NCI-H748 treated with DMSO at 0.1 percent for 48 hours (cell line): ENCODE measurements around the gene MAPRE2.
"Not testable (repeated sequence)": the region's sequence is repeated elsewhere in the genome, so short reads cannot be mapped to it uniquely, and the experiment has no call there.

Experiments
- DNase-seq: peaks from one replicate; lab custom pipeline; 2025; lab: John Stamatoyannopoulos, UW

The MAPRE2 gene

GRCh38 chr18:35153609-35154272 is 112.5 kb downstream of the MAPRE2 start:
- DNase-seq = no peak

- no peak for DNase-seq
Observed at GRCh38 chr18:35155398-35156117, 114.3 kb downstream of the MAPRE2 start.

GRCh38 chr18:35157181-35157580 is 116.0 kb downstream of the MAPRE2 start:
- DNase-seq = no peak

GRCh38 chr18:35158728-35159450 is 117.7 kb downstream of the MAPRE2 start:
- no peak for DNase-seq

GRCh38 chr18:35159782-35160181 is 118.6 kb downstream of the MAPRE2 start:
- DNase-seq = no peak

GRCh38 chr18:35161485-35161884 is 120.3 kb downstream of the MAPRE2 start:
- no peak for DNase-seq

- DNase-seq = no peak
Observed at GRCh38 chr18:35161934-35162333, 120.7 kb downstream of the MAPRE2 start.

GRCh38 chr18:35163014-35163539 is 121.9 kb downstream of the MAPRE2 start:
- no peak for DNase-seq

GRCh38 chr18:35163721-35164120 is 122.5 kb downstream of the MAPRE2 start:
- no peak for DNase-seq

GRCh38 chr18:35164133-35164532 is 122.9 kb downstream of the MAPRE2 start:
- no peak for DNase-seq

GRCh38 chr18:35167332-35167731 is 126.1 kb downstream of the MAPRE2 start:
- no peak for DNase-seq

GRCh38 chr18:35167857-35168256 is 126.6 kb downstream of the MAPRE2 start:
- no peak for DNase-seq

- not testable (repeated sequence) for DNase-seq
Observed at GRCh38 chr18:35170323-35170722, 129.1 kb downstream of the MAPRE2 start.

GRCh38 chr18:35171315-35171987 is 130.2 kb downstream of the MAPRE2 start:
- DNase-seq = no peak

GRCh38 chr18:35172009-35172408 is 130.8 kb downstream of the MAPRE2 start:
- no peak for DNase-seq

GRCh38 chr18:35172451-35173035 is 131.3 kb downstream of the MAPRE2 start:
- DNase-seq = no peak

GRCh38 chr18:35174093-35174731 is 133.0 kb downstream of the MAPRE2 start:
- DNase-seq = peak; percentile 39

GRCh38 chr18:35174745-35175144 is 133.5 kb downstream of the MAPRE2 start:
- DNase-seq = no peak

GRCh38 chr18:35176925-35177324 is 135.7 kb downstream of the MAPRE2 start:
- DNase-seq = no peak

GRCh38 chr18:35178260-35178659 is 137.0 kb downstream of the MAPRE2 start:
- no peak for DNase-seq

- no peak for DNase-seq
Observed at GRCh38 chr18:35179906-35180305, 138.7 kb downstream of the MAPRE2 start.
